Measurements from ENCODE around the gene RCC2.

GRCh38 chr1:17404820-17405219 lies 34.7 kb downstream of the RCC2 start:
- no peak for TF ChIP-seq CTCF (IDR thresholded peaks at IDR 0.05; ENCODE audit: low read length)
- no peak for TF ChIP-seq EZH2 (IDR thresholded peaks at IDR 0.05; ENCODE audit: borderline replicate concordance, low read length)

Measured in OCI-LY1 (cell line).